Activated T-helper 1 cell treated with anti-CD3 and anti-CD28 coated beads, Interleukin-2, amount 50 U/mL, for 16 hours (primary cell): ENCODE measurements around the gene RAB1A.
"Not testable (repeated sequence)": the region's sequence is repeated elsewhere in the genome, so short reads cannot be mapped to it uniquely, and the experiment has no call there.

Experiments
- DNase-seq, 2 donors: peaks; one replicate each; pipeline ENCODE4 v3.0.0-alpha.2; 2020; ENCODE audit warnings: low read depth in 1 of 2, low spot score in 1 of 2

Gene RAB1A

DNA sequence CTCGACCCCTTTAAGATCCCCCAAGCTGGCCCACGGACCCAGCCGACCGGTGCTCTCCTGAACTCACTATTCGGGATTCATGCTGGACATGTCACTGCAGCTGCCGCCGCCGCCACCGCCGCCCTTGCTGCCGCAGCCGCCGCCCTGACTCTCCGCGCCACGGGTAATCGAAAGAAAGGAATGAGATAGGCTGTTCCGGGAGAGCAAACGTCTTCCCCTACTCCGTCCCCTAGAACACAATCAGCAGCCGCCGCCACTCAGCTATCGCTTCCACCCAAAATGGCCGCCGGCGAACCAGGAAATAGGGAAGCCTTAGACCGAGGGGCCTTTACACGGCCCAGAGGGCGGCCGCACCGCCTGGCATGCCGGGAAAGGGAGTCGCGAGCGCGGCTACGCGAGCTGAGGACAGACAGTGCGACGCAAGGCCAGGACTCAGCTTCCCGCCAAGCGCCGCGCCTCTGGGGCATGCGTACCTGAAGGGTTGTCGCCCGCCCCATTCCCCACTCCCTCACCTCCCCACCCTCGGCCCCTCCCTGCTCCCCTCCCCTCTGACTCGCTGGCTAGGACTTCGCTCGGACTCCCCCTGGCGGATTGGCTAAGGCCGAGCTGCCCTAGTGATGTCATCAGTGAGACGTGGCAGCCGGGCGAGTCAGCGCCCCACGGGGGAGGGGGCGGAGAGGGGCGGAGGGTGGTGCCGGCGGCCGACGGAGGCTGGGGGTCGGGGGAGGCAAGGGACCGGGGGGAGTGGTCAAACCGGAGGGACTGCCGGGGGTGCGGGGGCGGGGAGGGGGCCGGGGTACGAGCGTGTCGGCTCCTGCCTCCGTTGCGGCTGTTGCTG lies at the start of gene RAB1A:
TSS of gene RAB1A (minus strand) at position 281 of the 838 bp plus-strand sequence. CDS start at position 90, 191 bp downstream.
- peak; percentile 99 for DNase-seq

- DNase-seq: no peak
Observed at GRCh38 chr2:65177751-65178442, 48.0 kb upstream of the RAB1A start.

DNA sequence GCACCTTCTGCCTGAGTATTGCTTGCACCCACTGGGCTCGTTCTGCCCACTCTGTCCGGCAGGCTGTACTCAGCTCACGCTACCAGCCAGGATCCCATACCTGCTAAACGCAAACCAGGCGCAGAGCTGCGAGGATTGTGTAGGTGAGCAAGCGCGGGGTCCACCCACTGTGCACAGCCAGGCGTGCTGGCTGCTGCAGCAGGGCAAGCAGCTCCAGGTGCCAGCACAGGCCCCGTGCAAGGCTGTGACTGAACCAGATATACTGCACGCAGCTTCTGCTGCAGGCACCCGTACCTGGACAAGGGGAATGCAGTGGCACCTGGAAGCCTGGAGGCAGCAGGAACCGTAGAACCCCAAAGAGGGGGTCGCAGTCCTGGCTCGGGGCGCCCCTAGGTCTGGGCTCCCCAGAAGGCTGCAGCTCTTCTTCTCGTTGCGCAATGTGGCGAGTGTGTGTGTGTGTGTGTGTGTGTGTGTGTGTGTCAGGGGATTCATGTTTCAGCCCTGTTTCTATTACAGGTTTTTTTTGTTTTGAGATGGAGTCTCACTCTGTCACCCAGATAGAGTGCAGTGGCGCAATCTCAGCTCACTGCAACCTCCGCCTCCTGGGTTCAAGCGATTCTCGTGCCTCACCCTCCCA lies 46.1 kb upstream of the RAB1A start:
- DNase-seq: no peak

DNA sequence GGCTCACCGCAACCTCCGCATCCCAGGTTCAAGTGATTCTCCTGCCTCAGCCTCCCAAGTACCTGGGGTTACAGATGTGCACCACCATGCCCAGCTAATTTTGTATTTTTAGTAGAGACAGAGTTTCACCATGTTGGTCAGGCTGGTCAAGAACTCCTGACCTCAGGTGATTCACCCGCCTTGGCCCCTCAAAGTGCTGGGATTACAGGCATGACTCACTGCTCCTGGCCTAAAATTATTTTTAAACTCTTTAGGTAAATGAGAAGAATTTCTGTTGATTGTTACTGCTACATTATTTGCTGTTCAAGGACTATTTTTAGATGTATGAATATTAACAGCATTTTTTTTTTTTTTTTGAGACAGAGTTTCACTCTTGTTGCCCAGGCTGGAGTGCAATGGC lies 44.1 kb upstream of the RAB1A start:
- DNase-seq: not testable (repeated sequence)

DNA sequence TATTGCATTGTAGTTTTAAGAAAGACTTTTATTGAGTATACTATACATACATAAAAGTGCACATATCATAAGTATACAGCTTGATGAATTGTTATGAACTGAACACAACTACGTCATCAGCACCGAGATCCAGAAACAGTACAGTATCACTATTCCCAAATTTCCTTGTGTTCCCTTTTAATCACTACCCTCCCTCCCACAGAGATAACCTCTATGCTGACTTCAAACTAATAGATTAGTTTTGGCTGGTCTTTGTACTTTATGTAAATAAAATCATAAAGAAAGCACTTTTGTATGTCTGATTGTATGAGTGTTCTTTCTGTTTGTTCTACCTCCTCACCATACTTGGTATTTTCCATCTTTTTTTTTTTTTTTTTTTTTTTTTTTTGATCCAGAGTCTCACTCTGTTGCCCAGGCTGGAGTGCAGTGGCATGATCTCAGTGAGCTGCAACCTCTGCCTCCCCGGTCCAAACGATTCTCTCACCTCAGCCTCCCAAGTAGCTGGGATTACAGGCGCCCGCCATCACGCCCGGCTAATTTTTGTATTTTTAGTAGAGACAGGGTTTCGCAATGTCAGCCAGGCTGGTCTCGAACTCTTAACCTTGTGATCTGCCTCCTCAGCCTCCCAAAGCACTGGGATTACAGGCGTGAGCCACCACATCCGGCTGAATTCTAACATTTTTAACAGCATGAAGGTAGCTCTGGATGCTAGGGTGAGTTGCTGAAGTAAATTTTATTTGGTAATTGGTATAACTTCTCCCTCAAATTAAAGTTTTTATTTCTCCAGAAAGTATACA lies 43.3 kb upstream of the RAB1A start:
- DNase-seq: no peak

DNA sequence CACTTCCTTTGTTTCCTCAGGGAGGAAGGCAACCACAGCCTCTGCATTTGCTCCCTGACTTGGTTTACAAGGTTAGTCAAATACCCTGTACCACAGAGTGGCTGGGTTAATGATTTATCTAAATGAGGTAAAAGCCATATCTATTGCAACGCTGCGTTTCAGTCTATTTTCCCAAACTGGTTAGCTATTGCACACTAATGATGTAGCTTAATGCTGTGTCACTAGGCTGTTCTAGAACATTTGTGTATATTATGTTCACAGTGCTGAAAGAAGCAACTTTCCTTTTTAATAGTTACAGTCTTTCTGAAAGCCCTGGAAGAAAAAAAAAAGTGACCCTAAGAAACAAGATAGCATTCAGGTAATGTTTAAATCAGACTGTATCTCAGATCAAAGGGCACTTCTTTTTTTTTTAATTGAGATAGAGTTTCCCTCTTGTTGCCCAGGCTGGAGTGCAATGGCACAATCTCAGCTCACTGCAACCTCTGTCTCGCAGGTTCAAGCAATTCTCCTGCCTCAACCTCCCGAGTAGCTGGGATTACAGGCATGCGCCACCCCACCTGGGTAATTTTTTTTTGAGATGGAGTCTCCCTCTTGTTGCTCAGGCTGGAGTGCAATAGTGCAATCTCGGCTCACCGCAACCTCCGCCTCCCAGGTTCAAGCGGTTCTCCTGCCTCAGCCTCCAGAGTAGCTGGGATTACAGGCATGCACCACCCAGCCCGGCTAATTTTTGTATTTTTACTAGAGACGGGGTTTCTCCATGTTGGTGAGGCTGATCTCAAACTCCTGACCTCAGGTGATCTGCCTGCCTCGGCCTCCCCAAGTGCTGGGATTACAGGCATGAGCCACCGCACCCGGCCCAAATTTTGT lies 40.9 kb upstream of the RAB1A start:
- not testable (repeated sequence) for DNase-seq

DNA sequence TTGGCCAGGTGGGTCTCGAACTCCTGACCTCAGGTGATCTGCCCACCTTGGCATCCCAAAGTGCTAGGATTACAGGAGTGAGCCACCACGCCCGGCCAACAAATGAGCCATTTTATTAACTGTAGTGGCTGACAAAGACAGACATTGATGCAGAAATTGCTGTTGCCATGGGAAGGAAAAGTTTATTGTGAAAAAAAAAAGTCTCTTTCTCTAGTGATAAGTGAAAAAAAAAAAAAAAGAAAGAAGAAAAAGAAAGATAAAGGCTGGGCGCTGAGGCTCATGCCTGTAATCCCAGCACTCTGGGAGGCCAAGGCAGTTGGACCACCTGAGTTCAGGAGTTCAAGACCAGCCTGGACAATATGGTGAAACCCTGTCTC lies 39.8 kb upstream of the RAB1A start:
- DNase-seq: no peak

DNA sequence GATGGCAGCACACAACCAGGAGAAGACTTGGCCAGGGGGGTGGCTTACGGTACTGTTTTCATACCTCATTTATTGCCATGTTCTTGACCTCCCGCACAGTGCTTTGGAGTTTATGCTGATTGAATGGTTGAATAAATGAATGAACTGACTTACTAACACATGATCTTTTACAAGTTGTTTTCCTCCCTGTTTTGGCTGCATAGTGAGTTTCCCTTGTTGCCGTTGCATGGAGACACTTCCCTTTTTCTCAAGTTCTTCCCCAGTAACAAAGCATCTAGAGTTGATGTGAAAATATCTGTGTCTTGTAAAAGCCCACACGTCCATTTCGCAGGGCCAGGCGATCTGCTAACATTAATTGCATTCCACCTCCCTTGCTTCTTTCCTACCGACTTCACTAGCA lies 35.7 kb upstream of the RAB1A start:
- no peak for DNase-seq

- DNase-seq: no peak
Observed at GRCh38 chr2:65164426-65164891, 34.6 kb upstream of the RAB1A start.

DNA sequence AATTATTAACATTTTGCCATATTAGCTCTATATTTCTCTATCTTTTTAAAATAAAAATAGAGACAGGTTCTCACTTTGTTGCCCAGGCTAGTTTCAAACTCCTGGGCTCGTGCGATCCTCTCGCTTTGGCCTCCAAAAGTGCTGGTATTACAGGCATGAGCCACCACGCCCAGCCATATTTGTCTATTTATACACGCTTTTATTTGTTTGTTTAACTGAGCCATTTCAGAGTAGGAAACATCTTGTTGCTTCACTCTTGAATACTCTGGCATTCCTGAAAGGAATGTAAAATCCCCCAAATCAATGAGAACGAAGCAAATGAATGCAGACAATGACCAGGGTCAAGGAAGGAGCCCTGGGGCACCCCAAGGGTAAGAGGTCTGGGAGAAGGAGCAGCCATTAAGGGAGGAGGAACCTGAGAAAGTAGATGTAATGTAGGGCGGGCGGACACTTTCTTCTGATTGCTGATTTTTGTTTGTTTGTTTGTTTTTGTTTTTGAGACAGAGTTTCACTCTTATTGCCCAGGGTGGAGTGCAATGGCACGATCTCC lies 31.7 kb upstream of the RAB1A start:
- no peak for DNase-seq

DNA sequence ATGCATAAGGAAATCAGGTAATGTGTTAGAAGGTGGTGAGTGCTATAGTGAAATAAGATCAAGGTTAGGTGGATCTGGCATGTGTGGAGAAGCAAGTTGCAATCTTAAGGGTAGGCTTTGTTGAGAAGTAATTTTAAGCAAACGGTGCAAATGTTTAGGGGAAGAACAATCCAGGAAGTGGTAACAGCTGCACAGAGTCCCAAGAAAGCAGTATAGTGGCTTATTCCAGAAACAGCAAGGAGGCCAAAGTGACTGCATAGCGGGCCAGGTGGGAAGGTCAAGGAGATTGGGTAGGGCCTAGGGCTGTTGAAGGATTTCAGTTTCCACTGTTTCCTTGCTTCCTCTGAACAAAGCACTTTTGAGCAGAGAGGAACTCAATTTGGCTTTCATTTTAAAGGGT lies 30.0 kb upstream of the RAB1A start:
- no peak for DNase-seq

DNA sequence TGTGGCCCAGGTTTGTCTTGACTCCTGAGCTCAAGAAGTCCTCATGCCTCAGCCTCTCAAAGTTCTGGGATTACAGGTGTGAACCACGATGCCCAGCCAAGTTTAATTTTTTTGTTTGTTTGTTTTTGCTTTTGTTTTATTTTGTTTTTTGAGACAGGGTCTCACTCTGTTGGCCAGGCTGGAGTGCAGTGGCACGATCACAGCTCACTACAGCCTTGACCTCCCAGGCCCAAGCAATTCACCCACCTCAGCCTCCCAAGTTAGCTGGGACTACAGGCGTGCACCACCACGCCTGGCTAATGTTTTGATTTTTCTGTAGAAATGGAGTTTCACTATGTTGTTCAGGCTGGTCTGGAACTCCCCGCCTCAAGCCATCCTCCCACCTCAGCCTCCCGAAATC lies 29.4 kb upstream of the RAB1A start:
- no peak for DNase-seq

DNA sequence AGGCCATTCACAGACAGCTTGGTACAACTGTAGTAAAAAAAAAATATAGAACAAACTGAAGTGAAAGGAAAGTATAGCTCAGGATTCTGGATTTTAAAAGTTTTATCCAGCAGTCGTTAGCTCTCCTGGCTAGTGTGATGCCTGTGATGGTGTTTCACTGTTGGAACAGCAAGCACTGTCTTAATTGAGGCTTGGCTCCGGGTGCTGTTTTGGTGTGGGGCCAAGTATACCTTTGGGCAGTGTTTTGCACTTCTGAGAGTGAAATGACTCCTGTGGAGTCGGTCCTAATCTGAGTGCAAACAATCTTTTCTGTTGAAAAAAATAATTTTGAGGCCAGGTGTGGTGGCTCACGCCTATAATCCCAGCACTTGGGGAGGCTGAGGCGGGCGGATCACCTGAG lies 28.7 kb upstream of the RAB1A start:
- no peak for DNase-seq

DNA sequence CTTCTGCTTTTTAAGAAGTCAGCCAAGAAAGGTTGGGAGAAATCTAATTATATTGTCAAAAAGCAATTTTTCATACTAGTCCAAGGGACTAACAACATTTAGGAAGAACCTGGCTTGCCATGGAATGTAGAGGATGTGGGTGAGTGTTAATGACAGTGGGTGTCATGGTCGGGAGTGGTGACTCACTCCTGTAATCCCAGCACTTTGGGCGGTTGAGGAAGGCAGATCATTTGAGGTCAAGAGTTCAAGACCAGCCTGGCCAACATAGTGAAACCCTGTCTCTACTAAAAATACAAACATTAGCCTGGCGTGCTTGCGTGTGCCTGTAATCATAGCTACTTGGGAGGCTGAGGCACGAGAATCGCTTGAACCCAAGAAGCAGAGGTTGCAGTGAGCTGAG lies 27.9 kb upstream of the RAB1A start:
- not testable (repeated sequence) for DNase-seq

- DNase-seq: no peak
Observed at GRCh38 chr2:65156041-65156440, 26.1 kb upstream of the RAB1A start.

DNA sequence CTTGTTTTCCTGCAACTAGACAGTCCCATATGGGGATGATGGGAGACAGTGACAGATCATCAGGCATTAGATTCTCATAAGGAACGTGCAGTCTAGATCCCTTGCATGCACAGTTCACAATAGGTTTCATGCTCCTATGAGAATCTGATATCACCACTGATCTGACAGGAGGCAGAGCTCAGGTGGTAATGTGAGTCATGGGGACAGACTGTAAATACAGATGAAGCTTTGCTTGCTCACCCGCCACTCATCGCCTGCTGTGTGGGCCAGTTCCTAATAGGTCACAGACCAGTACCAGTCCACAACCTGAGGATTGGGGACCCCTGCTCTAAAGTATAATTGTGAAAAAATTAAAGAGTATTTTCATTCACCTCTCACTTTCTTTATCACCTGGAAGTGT lies 23.6 kb upstream of the RAB1A start:
- no peak for DNase-seq

DNA sequence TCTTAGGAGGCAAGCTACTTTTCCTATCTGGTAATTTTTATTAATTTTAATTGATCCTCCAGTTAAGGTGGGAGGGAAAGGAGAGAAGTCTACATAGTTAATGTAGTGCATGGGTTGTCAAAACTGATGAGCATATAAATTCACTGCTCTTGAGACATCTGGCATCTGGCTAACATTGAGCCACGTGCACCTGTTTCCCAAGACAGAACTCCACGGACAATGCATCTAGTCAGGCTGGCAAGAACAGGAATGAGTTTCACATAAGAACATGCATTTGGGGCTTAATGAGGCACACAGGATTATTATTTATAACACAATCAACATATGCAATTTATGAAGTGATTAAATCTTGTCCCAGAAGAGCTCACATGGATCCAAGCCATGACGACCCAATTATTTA lies 16.2 kb upstream of the RAB1A start:
- no peak for DNase-seq

GRCh38 chr2:65144571-65144970 lies 14.7 kb upstream of the RAB1A start:
- DNase-seq: no peak

- DNase-seq: no peak
Observed at GRCh38 chr2:65142515-65142914, 12.6 kb upstream of the RAB1A start.

- no peak for DNase-seq
Observed at GRCh38 chr2:65137197-65137775, 7.4 kb upstream of the RAB1A start.
